HCT116 (cell line): ENCODE data around the gene HNF1B. TPM values are rescaled to one million over a fixed set of nuclear protein-coding genes. Genes with fewer than 3 reads are reported as not detected.

Experiments used
- ATAC-seq: fragments of 200-7000 bp; cut with Tn5 transposase; 2 replicates; pipeline ENCODE4 v1.9.1; 2020; ENCODE audit warnings: mild to moderate bottlenecking, moderate library complexity
- Bru-seq: library from RNA; stranded (reverse); fragments of 400-500 nt; gene quantifications from one replicate; lab custom pipeline; 2021; lab: Mats Ljungman, UMichigan
- BruChase-seq, 2 experiments: library from RNA; stranded (reverse); fragments of 400-500 nt; gene quantifications; one replicate each; lab custom pipeline; 2021; lab: Mats Ljungman, UMichigan
- BruUV-seq: library from RNA; stranded (reverse); fragments of 400-500 nt; replicated peaks from 2 replicates; lab custom pipeline; 2021; lab: Mats Ljungman, UMichigan
- CTCF ChIA-PET: fragments of 300-600 bp; sonication (Branson Sonifier 250); formaldehyde crosslinking; loops from one replicate; lab custom pipeline; 2021; ENCODE audit warnings: antibody characterized with exemption; lab: Charles Lee
- POLR2A ChIA-PET: fragments of 300-600, 350-600 bp; sonication (Branson Sonifier 250); formaldehyde crosslinking; loops from one replicate; lab custom pipeline; 2021; ENCODE audit warnings: antibody characterized with exemption; lab: Charles Lee
- RAD21 ChIA-PET, 2 experiments: fragments of 300-600 bp; sonication (Branson Sonifier 250); formaldehyde crosslinking; loops; one replicate each; lab custom pipeline; 2023; ENCODE audit warnings: low total read pairs in 2 of 2; ENCODE audit not compliant: uncharacterized antibody in 2 of 2, unreplicated experiment in 2 of 2, low non-redundant PET in 1 of 2; lab: Charles Lee
- DNase-seq: peaks from one replicate; pipeline ENCODE4 v3.0.0-alpha.2; 2010; ENCODE audit warnings: low read depth, low spot score
- H2AFZ ChIP-seq: fragments of 200-600 bp; shearing (Covaris generic), sonication (generic); 2 replicates; pipeline ENCODE4 v1.6.1; 2017; ENCODE audit warnings: low read depth, mixed run types, mixed read lengths, antibody characterized with exemption, low read length; ENCODE audit not compliant: poor library complexity, severe bottlenecking
- H3K27ac ChIP-seq: 2 replicates; pipeline ENCODE4 v1.5.1; 2012; ENCODE audit warnings: low read depth, low read length
- H3K27me3 ChIP-seq: fragments of 200-600 bp; sonication (generic); 2 replicates; pipeline ENCODE4 v1.6.1; 2016; ENCODE audit warnings: mixed run types, low read length, mixed read lengths; ENCODE audit not compliant: insufficient read depth
- H3K36me3 ChIP-seq, 2 experiments: fragments of 200-500 bp in 1 of 2; fragments of 200-600 bp in 1 of 2; sonication (Bioruptor generic) in 1 of 2; sonication (generic) in 1 of 2; 2 replicates each; pipeline versions ENCODE4 v1.5.1 to v1.6.1; 2014 to 2016; ENCODE audit warnings: low read length in 2 of 2, inconsistent platforms in 1 of 2, mixed read lengths in 1 of 2, mixed run types in 1 of 2; ENCODE audit not compliant: insufficient read depth in 2 of 2, control insufficient read depth in 1 of 2
- H3K4me1 ChIP-seq, 2 experiments: fragments of 200-600 bp in 1 of 2; sonication (generic) in 1 of 2; 2 replicates each; pipeline versions ENCODE4 v1.5.1 to v1.6.1; 2012 to 2017; ENCODE audit warnings: low read length in 2 of 2, inconsistent platforms in 1 of 2, mild to moderate bottlenecking in 1 of 2, mixed read lengths in 1 of 2, mixed run types in 1 of 2, moderate library complexity in 1 of 2; ENCODE audit not compliant: insufficient read depth in 2 of 2, control insufficient read depth in 1 of 2
- H3K4me2 ChIP-seq: fragments of 200-600 bp; sonication (generic); 2 replicates; pipeline ENCODE4 v1.6.1; 2017; ENCODE audit warnings: mixed run types, low read length, mixed read lengths
- H3K4me3 ChIP-seq, 2 experiments: fragments of 200-600 bp in 1 of 2; sonication (generic) in 1 of 2; replicated peaks in 1 of 2; 2 replicates each; pipeline ENCODE4 v1.5.1; 2011 to 2016; ENCODE audit warnings: low read length in 2 of 2, control low read depth in 1 of 2, low read depth in 1 of 2, mild to moderate bottlenecking in 1 of 2, mixed read lengths in 1 of 2, mixed run types in 1 of 2
- H3K79me2 ChIP-seq: fragments of 200-600 bp; sonication (generic); 2 replicates; pipeline ENCODE4 v1.6.1; 2017; ENCODE audit warnings: mild to moderate bottlenecking, mixed run types, low read length, moderate library complexity, mixed read lengths; ENCODE audit not compliant: insufficient read depth
- H3K9ac ChIP-seq: fragments of 200-600 bp; sonication (generic); 2 replicates; pipeline ENCODE4 v1.6.1; 2016; ENCODE audit warnings: low read length, mixed read lengths
- H3K9me2 ChIP-seq: fragments of 200-600 bp; sonication (generic), shearing (Covaris generic); 2 replicates; pipeline ENCODE4 v1.6.1; 2017; ENCODE audit warnings: mixed run types, mild to moderate bottlenecking, moderate library complexity; ENCODE audit not compliant: insufficient read depth
- H3K9me3 ChIP-seq, 2 experiments: fragments of 200-500 bp in 1 of 2; fragments of 200-600 bp in 1 of 2; sonication (Bioruptor generic) in 1 of 2; sonication (generic) in 1 of 2; 2 replicates each; pipeline ENCODE4 v1.6.1; 2014 to 2017; ENCODE audit warnings: low read length in 2 of 2, mixed read lengths in 2 of 2, inconsistent platforms in 1 of 2, low read depth in 1 of 2, mild to moderate bottlenecking in 1 of 2, mixed run types in 1 of 2, moderate library complexity in 1 of 2; ENCODE audit not compliant: control insufficient read depth in 1 of 2, insufficient read depth in 1 of 2
- H4K20me1 ChIP-seq: fragments of 200-600 bp; sonication (generic), shearing (Covaris generic); 2 replicates; pipeline ENCODE4 v1.6.1; 2017; ENCODE audit warnings: mixed run types, mild to moderate bottlenecking, moderate library complexity; ENCODE audit not compliant: insufficient read depth
- CEBPB ChIP-seq: IDR thresholded peaks from 2 replicates; pipeline ENCODE4 v1.6.1; 2012; ENCODE audit warnings: low read depth
- EGR1 ChIP-seq: IDR thresholded peaks from 2 replicates; pipeline ENCODE4 v1.6.1; 2012; ENCODE audit warnings: low read depth
- ELF1 ChIP-seq: IDR thresholded peaks from 2 replicates; pipeline ENCODE4 v1.6.1; 2012; ENCODE audit warnings: low read depth, borderline replicate concordance
- POLR2AphosphoS5 ChIP-seq: IDR thresholded peaks from 2 replicates; pipeline ENCODE4 v1.6.1; 2011; ENCODE audit warnings: mild to moderate bottlenecking, low read depth, low read length, moderate library complexity
- REST ChIP-seq: IDR thresholded peaks from 2 replicates; pipeline ENCODE4 v1.6.1; 2012; ENCODE audit warnings: low read depth
- intact Hi-C: fragments of 100-400 bp; cut with micrococcal nuclease; formaldehyde crosslinking; loops from 2 replicates; pipeline ENCODE4 v1.10.0; 2022
- long read RNA-seq: library from polyadenylated mRNA; unstranded; transcript quantifications from one replicate; pipeline ENCODE4 v2.0.0, GENCODE V29; 2021; ENCODE audit not compliant: unreplicated experiment
- polyA plus RNA-seq: library from polyadenylated mRNA; unstranded; fragments of >200 nt; gene quantifications from 2 replicates; pipeline ENCODE4 v1.2.1, GENCODE V29; 2012; ENCODE audit warnings: missing spikeins
- total RNA-seq: library from RNA; stranded (reverse); gene quantifications from one replicate; pipeline ENCODE4 v1.2.1, GENCODE V29; 2021; ENCODE audit not compliant: unreplicated experiment

Gene HNF1B
- total RNA-seq (3.6 TPM), Bru-seq, nascent RNA (percentile 47 among the genes with signal in this experiment), BruChase-seq, experiment 1, labeled RNA remaining after a 6-hour chase (percentile 34 among the genes with signal in this experiment), BruChase-seq, experiment 2, labeled RNA remaining after a 2-hour chase (percentile 38 among the genes with signal in this experiment)
- 4.2 and 5.0 TPM in 2 replicates for polyA plus RNA-seq
- long read RNA-seq, partial matches to known transcripts = 2 of 5 reads
- long read RNA-seq, other reads (novel, unspliced or antisense) = 1 of 5 reads

- Histone ChIP-seq H3K9me3 (no peaks in the 10 kb centered on the region), H3K4me2 (peak within 1 kb of the TSS; percentile 81), H3K27me3 (no peaks in the 10 kb centered on the region), H3K4me3 (peak within 1 kb of the TSS; percentile 54 to 62), H4K20me1 (no peaks in the 10 kb centered on the region), H3K27ac (peak within 1 kb of the TSS; percentile 76), H3K79me2 (peaks cover 30% of the 10 kb centered on the region)
- ChIA-PET POLR2A (no interaction called here), RAD21 (no interaction called here), CTCF (interaction anchor here (0.9 to 1.2 kb wide), 3 partner anchors 26 to 73 kb away, joined by 3 read pairs; no protein-coding TSS in a partner anchor)
- DNase-seq = no peak
- intact Hi-C loops = loop anchor here (5.0 kb wide), 1 partner anchor 38 kb away; no protein-coding TSS in a partner anchor
- TF ChIP-seq REST = no peak
- no peak for TF ChIP-seq CEBPB
- peak; percentile 53 for TF ChIP-seq POLR2AphosphoS5
- TF ChIP-seq EGR1 = no peak
- TF ChIP-seq ELF1 = no peak
- TF ChIP-seq, all 23 proteins: peak for 1
- no peak within 1 kb of the TSS for H2AFZ ChIP-seq
- H3K9ac ChIP-seq = peak within 1 kb of the TSS; percentile 70
- BruUV-seq = no TSS peak
- peak; percentile 24; the same call in 1 of the 2 replicates for ATAC-seq
- H3K36me3 ChIP-seq = no peaks in the 10 kb centered on the region
- H3K4me1 ChIP-seq = peaks cover 0 to 7% of the 10 kb centered on the region in 2 experiments; a peak in 2 of 4 replicates
- H3K9me2 ChIP-seq = no peaks in the 10 kb centered on the region
Observed at GRCh38 chr17:37744961-37745800, at the start of gene HNF1B. Gene HNF1B, minus strand, starts transcription at chr17:37745059. Its CDS starts 175 bp downstream, at chr17:37744884.
